NCI-H2107 treated with DMSO at 0.1 percent for 48 hours (cell line): Measurements from ENCODE around the gene XDH.

Experiments used
- DNase-seq: peaks from one replicate; lab custom pipeline; 2025; ENCODE audit not compliant: unreplicated experiment; lab: John Stamatoyannopoulos, UW

The XDH gene

DNA sequence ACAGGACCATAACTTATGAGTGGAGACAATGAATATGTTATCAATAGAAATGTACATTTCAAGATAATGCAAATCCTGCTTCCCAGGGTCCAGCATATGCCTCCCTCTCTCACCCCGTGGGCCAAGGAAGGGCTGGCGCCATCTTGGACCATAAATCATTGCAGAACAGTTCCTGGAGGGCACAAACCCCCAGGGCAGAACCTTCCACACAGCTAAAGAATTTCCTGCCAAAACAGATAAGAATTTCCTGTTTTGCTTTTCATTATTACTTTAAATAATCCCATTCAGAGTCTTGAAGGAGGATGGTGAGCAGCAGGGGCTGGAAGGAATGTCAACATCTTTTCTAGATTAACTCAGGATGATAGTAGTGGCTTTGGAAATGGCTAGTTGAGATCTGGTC, 126.9 kb downstream of the XDH start:
- no peak for DNase-seq

DNA sequence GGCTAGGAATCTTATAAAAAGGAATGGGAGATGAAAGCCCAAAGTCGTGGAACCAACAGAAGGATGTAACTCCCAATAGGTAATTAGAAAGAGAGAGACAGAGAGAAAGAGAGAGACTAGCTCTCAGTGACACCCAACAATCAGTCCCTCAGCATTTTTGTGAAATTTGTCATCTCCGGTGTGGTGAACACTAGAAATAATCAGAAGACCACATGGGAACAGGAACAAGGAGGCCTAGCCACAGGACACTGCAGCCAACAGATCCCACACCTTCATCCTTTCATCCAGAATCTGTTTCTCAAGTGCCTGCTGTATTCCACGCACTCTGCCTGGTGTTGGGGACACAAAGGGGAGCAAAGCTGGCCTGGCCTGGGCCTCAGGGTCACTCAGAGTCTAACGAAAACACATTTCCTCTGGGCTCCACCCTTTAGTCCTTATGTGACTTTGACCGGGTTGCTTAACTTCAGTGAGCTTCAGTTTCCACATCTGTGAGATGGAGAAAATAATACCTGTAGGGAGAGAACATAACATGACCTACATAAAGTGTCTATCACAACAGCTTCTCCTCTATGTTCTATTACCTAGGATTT, 127.5 kb downstream of the XDH start:
- DNase-seq, result no peak

DNA sequence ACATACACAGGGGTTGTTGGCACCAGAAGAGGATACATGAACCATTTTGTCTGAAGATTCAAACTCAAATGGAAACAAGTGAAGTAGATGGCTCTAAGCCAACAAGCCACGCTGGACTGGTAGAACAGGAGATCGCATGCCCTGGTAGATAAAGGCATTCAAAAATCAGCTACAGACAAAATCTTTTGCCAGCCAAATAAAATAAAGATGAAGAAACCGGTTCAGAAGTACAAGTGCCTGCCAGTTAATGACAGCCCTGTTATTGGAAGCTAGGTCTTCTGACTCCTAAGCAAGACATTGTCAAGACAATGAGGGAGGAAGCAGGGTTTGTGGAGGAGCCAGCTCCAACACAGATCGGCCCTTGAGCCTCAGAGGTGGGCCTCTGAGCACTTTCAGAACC, 128.3 kb downstream of the XDH start:
- no peak for DNase-seq
